Spleen (tissue), 7 donors: Measurements from ENCODE around the gene VAMP1.
A peak's percentile ranks its signal among the peaks of the same experiment; 100 is the strongest.

ENCODE experiments used
- CTCF ChIP-seq, 11 experiments: fragments of 200-600 bp in 7 of 11; fragments of 450-650 bp in 4 of 11; sonication (generic) in 4 of 11; IDR thresholded peaks in 8 of 11; conservative IDR thresholded peaks in 3 of 11; 1 replicate in 7 of 11; 2 replicates in 4 of 11; pipeline versions ENCODE4 v1.4.0 to v1.8.0; 2016 to 2021; ENCODE audit warnings: antibody characterized with exemption in 11 of 11, inconsistent platforms in 4 of 11, mild to moderate bottlenecking in 1 of 11
- POLR2A ChIP-seq, 3 donors: fragments of 450-650 bp; IDR thresholded peaks; one replicate each; pipeline ENCODE4 v1.5.1; 2017; ENCODE audit warnings: antibody characterized with exemption in 3 of 3, mild to moderate bottlenecking in 1 of 3
- POLR2AphosphoS5 ChIP-seq, 3 donors: sonication (generic); formaldehyde crosslinking; IDR thresholded peaks; one replicate each; pipeline ENCODE4 v1.5.1; 2017; ENCODE audit warnings: antibody characterized with exemption in 3 of 3
- donor health status: DM: no; HTN: no; CAD: no; lungs with moderate emphysema.
- donor health status: DM: no; HTN: no; CAD: no.
- donor health status: DM: no; HTN: no; CAD: no.

GRCh38 chr12:6461401-6462233 is 8.9 kb downstream of the VAMP1 start:
- TF ChIP-seq CTCF (IDR thresholded peaks at IDR 0.05 in 8 of 11, conservative IDR thresholded peaks at IDR 0.05 in 3 of 11) (no peak), POLR2A (IDR thresholded peaks at IDR 0.05) (peak in 1 of 3 donors; percentile 41), POLR2AphosphoS5 (IDR thresholded peaks at IDR 0.05) (peak; percentile 58 to 95 (median 88))
